Activated naive CD4-positive, alpha-beta T cell treated with anti-CD3 and anti-CD28 coated beads, Interleukin-2, amount 50 U/mL, for 16 hours (primary cell): Measurements from ENCODE around the gene BACE2.

ENCODE experiments used
- DNase-seq: peaks from one replicate; pipeline ENCODE4 v3.0.0-alpha.2; 2020

The BACE2 gene

DNA sequence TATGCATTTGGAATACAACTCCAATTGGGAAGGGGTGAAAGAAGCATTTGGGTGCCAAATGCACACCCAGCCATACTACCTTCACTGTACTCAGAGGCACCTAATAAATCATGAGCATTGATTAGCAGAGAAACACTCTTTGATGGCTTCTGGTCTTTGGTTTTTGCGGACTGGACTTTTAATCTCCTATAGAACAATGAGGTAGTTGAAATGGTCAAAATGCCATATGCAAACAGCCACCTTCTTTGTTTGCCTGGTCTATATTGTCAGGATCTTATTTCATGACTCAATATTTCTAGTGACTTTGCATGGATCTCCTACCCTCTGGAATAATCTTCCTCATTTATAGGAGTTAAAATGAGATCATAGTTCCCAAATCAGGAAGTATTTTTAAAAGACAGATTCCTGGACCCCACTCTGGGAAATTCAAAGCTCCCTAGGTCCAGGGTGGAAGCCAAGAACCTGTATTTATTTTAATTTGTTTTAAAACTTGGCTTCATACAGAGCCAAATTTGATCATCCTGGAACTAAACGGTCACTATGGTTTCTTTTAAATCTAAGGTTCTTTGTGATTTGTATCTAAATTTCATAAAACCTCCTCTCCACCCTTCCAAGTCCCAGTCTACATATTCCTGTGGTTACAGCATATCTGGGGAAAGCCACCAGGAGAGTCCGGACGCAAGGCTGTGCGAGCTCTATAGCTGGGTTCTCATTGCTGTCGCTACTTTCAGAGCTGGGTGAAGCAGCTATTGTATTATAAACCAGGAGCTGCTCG, 157.4 kb downstream of the BACE2 start:
- no peak for DNase-seq

DNA sequence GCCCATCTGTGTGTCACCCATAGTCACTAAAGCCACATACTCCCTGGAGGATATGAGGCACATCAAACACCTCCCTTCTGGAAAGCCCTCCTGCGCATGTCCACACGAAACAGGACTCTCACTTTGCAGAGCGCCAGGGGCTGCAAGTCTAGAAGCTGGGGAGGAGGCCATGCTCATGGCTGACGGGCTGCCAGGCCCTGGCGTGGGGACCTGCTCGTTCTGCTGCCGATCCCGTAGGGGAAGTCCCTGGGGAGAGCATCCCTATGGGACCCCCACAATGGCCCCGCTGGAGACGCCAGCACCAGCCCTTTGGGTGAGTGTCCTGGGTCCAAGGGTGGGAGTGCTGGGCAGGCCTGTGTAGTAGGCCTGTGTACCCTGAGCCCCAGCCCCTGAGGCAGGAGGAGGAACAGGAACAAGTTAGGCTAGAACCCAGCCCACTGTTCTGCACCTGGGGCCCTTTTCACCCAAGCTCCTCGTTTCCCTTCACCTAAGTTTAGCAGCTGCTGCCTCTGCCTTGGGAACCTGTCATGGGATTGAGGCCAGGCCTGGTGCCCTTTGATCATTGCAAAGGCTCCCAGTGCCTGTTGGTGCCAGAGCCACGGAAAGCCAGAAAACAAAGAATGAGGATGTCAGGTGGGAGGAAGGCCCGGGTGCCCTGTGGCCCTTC, 158.6 kb downstream of the BACE2 start:
- DNase-seq, result no peak

DNA sequence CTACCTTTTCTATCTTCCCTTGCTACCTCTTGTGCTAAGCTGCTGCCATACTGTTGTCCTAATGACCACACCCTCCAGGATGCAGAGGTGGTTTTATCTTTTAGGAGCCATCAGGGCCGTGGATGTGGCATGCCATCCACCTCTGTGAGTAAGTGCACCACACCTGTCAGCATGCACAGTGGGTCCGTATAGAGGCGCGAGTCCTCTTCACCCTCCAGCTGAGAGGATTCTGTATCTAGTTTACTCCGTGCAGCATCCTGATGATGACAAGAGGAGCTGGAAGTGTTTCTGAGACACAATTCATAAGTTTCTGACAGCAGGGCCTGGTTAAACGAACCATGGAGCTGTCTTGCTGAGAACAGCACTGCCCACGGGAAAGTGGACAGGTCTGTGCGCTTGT, 159.8 kb downstream of the BACE2 start:
- DNase-seq, result no peak

- no peak for DNase-seq
Measured at GRCh38 chr21:41328660-41329607, 161.0 kb downstream of the BACE2 start.
